Ovary (tissue), 3 donors: ENCODE results near the gene SFTPB.

Source experiments
- CTCF ChIP-seq, 3 donors: fragments of 450-650 bp in 2 of 3; fragments of 200-600 bp in 1 of 3; IDR thresholded peaks; one replicate each; pipeline versions ENCODE4 v1.5.1 to v1.8.0; 2016 to 2022; ENCODE audit warnings: antibody characterized with exemption in 3 of 3, mild to moderate bottlenecking in 1 of 3
- POLR2A ChIP-seq: fragments of 450-650 bp; IDR thresholded peaks from one replicate; pipeline ENCODE4 v1.6.1; 2017; ENCODE audit warnings: antibody characterized with exemption, mild to moderate bottlenecking, moderate library complexity
- donor health status: DM: no; HTN: no; CAD: no.

- TF ChIP-seq CTCF (IDR thresholded peaks at IDR 0.05) (no peak), POLR2A (no peak)
These were observed 34.2 kb upstream of the SFTPB start for GRCh38 chr2:85702172-85702571.
